PC-9 (cell line): ENCODE measurements around the gene PEAK1.

Experiments used
- EZH2 ChIP-seq: fragments of 200-600 bp; sonication (generic); IDR thresholded peaks from 2 replicates; pipeline ENCODE4 v1.8.0; 2017; ENCODE audit warnings: antibody characterized with exemption, low read depth
- TF ChIP-seq, protein P1 (sequence below): fragments of 200-600 bp; sonication (generic); conservative IDR thresholded peaks from 2 replicates; pipeline ENCODE4 v1.6.1; 2017; ENCODE audit warnings: mixed run types, antibody characterized with exemption, mild to moderate bottlenecking, moderate library complexity

DNA sequence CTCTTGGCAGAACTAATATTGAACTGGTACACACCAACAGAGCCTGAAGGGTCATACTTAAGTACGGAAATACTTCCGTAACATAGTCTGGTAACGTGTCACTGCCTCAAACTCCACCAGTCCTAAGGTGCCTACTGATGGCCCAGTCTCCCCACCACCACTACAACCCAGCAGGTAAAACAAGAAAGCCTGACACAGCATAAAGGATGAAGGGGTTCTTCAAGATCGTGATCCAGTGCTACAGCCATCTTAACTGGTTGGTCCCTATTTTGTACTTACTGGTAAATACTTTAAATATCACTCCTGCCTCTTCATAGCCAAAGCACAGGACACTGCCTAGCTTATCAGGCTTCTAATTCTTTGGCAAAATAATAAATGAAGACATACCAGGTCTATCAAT, 46.5 kb downstream of the PEAK1 start:
- TF ChIP-seq, protein P1, sequence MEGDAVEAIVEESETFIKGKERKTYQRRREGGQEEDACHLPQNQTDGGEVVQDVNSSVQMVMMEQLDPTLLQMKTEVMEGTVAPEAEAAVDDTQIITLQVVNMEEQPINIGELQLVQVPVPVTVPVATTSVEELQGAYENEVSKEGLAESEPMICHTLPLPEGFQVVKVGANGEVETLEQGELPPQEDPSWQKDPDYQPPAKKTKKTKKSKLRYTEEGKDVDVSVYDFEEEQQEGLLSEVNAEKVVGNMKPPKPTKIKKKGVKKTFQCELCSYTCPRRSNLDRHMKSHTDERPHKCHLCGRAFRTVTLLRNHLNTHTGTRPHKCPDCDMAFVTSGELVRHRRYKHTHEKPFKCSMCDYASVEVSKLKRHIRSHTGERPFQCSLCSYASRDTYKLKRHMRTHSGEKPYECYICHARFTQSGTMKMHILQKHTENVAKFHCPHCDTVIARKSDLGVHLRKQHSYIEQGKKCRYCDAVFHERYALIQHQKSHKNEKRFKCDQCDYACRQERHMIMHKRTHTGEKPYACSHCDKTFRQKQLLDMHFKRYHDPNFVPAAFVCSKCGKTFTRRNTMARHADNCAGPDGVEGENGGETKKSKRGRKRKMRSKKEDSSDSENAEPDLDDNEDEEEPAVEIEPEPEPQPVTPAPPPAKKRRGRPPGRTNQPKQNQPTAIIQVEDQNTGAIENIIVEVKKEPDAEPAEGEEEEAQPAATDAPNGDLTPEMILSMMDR: no peak
- no peak for TF ChIP-seq EZH2
